Spleen (tissue), 7 donors: ENCODE results near the gene CEP97.
"Not testable (repeated sequence)": the region's sequence is repeated elsewhere in the genome, so short reads cannot be mapped to it uniquely, and the experiment has no call there.

Source experiments
- CTCF ChIP-seq, 11 experiments: fragments of 200-600 bp in 7 of 11; fragments of 450-650 bp in 4 of 11; sonication (generic) in 4 of 11; IDR thresholded peaks in 8 of 11; conservative IDR thresholded peaks in 3 of 11; 1 replicate in 7 of 11; 2 replicates in 4 of 11; pipeline versions ENCODE4 v1.4.0 to v1.8.0; 2016 to 2021; ENCODE audit warnings: antibody characterized with exemption in 11 of 11, inconsistent platforms in 4 of 11, mild to moderate bottlenecking in 1 of 11
- POLR2A ChIP-seq, 3 donors: fragments of 450-650 bp; IDR thresholded peaks; one replicate each; pipeline ENCODE4 v1.5.1; 2017; ENCODE audit warnings: antibody characterized with exemption in 3 of 3, mild to moderate bottlenecking in 1 of 3
- donor health status: DM: no; HTN: no; CAD: no; lungs with moderate emphysema.
- donor health status: DM: no; HTN: no; CAD: no.
- donor health status: DM: no; HTN: no; CAD: no.

GRCh38 chr3:101694836-101695235, 29.6 kb upstream of the CEP97 start:
- not testable (repeated sequence) for TF ChIP-seq POLR2A (IDR thresholded peaks at IDR 0.05); CTCF (IDR thresholded peaks at IDR 0.05 in 8 of 11, conservative IDR thresholded peaks at IDR 0.05 in 3 of 11)
